Measurements from ENCODE around the gene SGMS1. TPM values are rescaled to one million over a fixed set of nuclear protein-coding genes. Genes with fewer than 3 reads are reported as not detected.
"Not testable (repeated sequence)": the region's sequence is repeated elsewhere in the genome, so short reads cannot be mapped to it uniquely, and the experiment has no call there.

The SGMS1 gene
- total and polyA plus RNA-seq, 7 donors, result 3.5 to 81.3 (median 55.7) TPM

DNA sequence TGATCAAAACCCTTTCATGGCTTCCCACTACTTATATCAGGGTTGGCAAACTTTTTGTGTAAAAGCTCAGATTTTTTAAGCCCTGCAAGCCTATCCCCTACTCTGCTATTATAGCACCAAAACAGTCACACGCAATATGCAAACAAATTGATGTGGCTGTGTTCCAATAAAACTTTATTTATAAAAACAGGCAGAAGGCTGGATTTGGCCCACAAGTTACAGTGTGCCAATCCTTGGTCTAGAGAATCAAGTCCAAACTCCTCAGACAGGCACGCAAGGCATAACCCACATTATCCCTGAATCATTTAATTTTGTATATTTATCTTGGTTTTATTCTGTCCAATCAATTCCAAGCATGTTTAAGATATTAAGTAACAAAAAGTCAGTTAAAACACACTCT lies 71.9 kb downstream of the SGMS1 start:
- TF ChIP-seq POLR2A (IDR thresholded peaks at IDR 0.05), result no peak
- TF ChIP-seq, protein P1, sequence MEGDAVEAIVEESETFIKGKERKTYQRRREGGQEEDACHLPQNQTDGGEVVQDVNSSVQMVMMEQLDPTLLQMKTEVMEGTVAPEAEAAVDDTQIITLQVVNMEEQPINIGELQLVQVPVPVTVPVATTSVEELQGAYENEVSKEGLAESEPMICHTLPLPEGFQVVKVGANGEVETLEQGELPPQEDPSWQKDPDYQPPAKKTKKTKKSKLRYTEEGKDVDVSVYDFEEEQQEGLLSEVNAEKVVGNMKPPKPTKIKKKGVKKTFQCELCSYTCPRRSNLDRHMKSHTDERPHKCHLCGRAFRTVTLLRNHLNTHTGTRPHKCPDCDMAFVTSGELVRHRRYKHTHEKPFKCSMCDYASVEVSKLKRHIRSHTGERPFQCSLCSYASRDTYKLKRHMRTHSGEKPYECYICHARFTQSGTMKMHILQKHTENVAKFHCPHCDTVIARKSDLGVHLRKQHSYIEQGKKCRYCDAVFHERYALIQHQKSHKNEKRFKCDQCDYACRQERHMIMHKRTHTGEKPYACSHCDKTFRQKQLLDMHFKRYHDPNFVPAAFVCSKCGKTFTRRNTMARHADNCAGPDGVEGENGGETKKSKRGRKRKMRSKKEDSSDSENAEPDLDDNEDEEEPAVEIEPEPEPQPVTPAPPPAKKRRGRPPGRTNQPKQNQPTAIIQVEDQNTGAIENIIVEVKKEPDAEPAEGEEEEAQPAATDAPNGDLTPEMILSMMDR (IDR thresholded peaks at IDR 0.05), result no peak
- TF ChIP-seq POLR2AphosphoS5 (IDR thresholded peaks at IDR 0.05), result no peak
- TF ChIP-seq EP300 (IDR thresholded peaks at IDR 0.05), result no peak
- H3K27me3 ChIP-seq, result no peaks in the 10 kb centered on the region
- no peak overlapping the region for H3K4me3 ChIP-seq
- intact Hi-C loops (cut with DNase I), result no loop called here
- WGBS, 2 donors, result 92 to 93% methylated on average over 2 of the region's 2 CpGs
- no peak for DNase-seq
- no peaks in the 10 kb centered on the region for H3K36me3 ChIP-seq
- H3K9me3 ChIP-seq, result no peaks in the 10 kb centered on the region
- peak overlapping the region in 3 of 4 donors; percentile 11 to 66 (median 44) for H3K27ac ChIP-seq
- H3K4me1 ChIP-seq, result peaks cover 0 to 52% (median 45%) of the 10 kb centered on the region in 4 donors

DNA sequence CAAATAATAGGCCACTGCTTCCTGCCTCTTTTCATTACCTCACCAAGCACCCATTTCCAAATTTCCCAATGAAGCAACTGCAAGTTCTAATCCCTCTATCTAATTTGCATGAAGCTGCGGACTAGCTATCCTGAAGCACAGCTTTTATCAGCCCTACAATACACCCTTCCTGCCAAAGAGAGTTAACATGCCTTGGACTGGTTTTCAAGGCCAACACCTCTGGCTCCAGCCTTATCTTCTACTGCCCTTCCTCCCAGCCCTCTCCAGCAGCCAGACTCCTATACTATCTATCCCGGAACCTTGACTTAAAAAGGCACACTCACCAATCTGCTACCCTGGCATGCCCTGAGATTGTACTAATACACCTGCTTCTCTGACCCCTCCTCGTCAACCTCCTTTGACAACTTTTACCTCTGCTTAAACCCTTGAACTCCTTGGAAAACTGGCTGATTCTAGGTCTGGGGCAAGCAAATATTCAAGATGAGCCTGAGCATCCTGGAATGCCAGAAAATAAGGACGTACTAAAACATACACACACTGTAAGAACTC lies 73.4 kb downstream of the SGMS1 start:
- peaks cover 0 to 37% (median 35%) of the 10 kb centered on the region in 4 donors for H3K4me1 ChIP-seq
- no peak overlapping the region for H3K4me3 ChIP-seq
- no peaks in the 10 kb centered on the region for H3K36me3 ChIP-seq
- intact Hi-C loops (cut with DNase I), result no loop called here
- DNase-seq, result no peak
- no peaks in the 10 kb centered on the region for H3K9me3 ChIP-seq
- WGBS, 2 donors, result 43 to 76% methylated on average over 4 of the region's 4 CpGs
- H3K27ac ChIP-seq, result no peak overlapping the region
- TF ChIP-seq, protein P1 (IDR thresholded peaks at IDR 0.05), result no peak
- TF ChIP-seq POLR2A (IDR thresholded peaks at IDR 0.05) (no peak), EP300 (IDR thresholded peaks at IDR 0.05) (no peak), POLR2AphosphoS5 (IDR thresholded peaks at IDR 0.05) (no peak)
- no peaks in the 10 kb centered on the region for H3K27me3 ChIP-seq

DNA sequence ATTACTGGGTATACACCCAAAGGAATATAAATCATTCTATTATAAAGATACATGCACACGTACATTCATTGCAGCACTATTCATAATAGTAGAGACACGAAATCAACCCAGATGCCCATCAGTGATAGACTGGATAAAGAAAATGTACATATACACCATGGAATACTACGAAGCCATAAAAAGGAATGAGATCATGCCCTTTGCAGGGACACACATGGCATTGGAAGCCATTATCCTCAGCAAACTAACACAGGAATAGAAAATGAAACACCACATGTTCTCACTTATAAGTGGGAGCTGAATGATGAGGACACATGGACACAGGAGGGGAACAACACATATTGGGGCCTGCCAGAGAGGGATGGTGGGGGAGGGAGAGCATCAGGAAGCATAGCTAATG lies 74.6 kb downstream of the SGMS1 start:
- H3K4me1 ChIP-seq, result peaks cover 0 to 29% (median 24%) of the 10 kb centered on the region in 4 donors
- H3K27ac ChIP-seq; H3K36me3 ChIP-seq; H3K4me3 ChIP-seq; DNase-seq; intact Hi-C loops (cut with DNase I); H3K9me3 ChIP-seq; H3K27me3 ChIP-seq: not testable (repeated sequence)
- 96 to 98% methylated on average over 3 of the region's 3 CpGs for WGBS, 2 donors

DNA sequence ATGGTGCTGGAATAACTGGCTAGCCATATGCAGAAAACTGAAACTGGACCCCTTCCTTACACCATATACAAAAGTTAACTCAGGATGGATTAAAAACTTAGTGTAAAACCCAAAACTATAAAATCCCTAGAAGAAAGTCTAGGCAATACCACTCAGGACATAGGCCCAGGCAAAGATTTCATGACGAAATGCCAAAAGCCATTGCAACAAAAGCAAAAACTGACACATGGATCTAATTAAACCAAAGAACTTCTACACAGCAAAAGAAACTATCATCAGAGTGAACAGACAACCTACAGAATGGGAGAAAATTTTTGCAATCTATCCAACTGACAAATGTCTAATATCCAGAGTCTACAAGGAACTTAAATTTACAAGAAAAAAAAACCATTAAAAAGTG lies 75.3 kb downstream of the SGMS1 start:
- H3K27ac ChIP-seq; H3K9me3 ChIP-seq; intact Hi-C loops (cut with DNase I); H3K4me3 ChIP-seq; DNase-seq; H3K27me3 ChIP-seq; H3K36me3 ChIP-seq: not testable (repeated sequence)
- WGBS, 2 donors, result 96 to 98% methylated on average over 1 of the region's 1 CpG
- peaks cover 0 to 28% (median 23%) of the 10 kb centered on the region in 4 donors for H3K4me1 ChIP-seq

DNA sequence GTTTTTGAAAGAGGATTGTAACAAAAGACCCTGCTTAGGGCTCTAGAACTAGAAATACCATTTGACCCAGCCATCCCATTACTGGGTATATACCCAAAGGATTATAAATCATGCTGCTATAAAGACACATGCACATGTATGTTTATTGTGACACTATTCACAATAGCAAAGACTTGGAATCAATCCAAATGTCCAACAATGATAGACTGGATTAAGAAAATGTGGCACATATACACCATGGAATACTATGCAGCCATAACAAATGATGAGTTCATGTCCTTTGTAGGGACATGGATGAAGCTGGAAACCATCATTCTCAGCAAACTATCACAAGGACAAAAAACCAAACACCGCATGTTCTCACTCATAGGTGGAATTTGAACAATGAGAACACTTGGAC lies 77.5 kb downstream of the SGMS1 start:
- H3K27me3 ChIP-seq; H3K36me3 ChIP-seq; H3K9me3 ChIP-seq; H3K4me3 ChIP-seq; H3K27ac ChIP-seq; DNase-seq; intact Hi-C loops (cut with DNase I): not testable (repeated sequence)
- 94 to 97% methylated on average over 1 of the region's 1 CpG for WGBS, 2 donors
- peaks cover 0 to 27% (median 19%) of the 10 kb centered on the region in 4 donors for H3K4me1 ChIP-seq

DNA sequence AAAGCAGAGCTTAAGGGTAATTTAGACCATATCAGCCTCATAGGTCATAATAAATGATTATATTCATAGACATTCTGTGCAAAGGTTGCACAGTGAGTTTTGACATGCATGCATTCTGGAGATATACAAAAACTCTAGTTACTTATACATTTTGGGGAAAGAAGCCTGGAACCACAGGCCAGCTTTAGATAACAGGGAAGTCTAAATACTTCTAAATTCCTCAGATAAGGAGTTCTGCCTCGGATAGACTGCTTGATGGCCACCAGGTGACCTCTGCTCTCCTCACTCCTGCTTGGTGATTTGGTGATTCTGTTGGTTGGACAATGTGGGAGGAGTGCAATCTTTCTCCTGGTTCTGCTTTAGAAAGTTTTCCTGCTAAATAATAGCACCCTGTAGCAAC lies 77.9 kb downstream of the SGMS1 start:
- intact Hi-C loops (cut with DNase I), result no loop called here
- TF ChIP-seq, protein P1 (IDR thresholded peaks at IDR 0.05), result no peak
- no peak for TF ChIP-seq POLR2AphosphoS5 (IDR thresholded peaks at IDR 0.05)
- TF ChIP-seq EP300 (IDR thresholded peaks at IDR 0.05), result no peak
- TF ChIP-seq POLR2A (IDR thresholded peaks at IDR 0.05), result no peak
- H3K4me1 ChIP-seq, result peaks cover 0 to 28% (median 19%) of the 10 kb centered on the region in 4 donors
- no peaks in the 10 kb centered on the region for H3K9me3 ChIP-seq
- WGBS, 2 donors, result 49 to 82% methylated on average over 1 of the region's 1 CpG
- H3K4me3 ChIP-seq, result no peak overlapping the region
- DNase-seq, result no peak
- H3K36me3 ChIP-seq, result no peaks in the 10 kb centered on the region
- no peaks in the 10 kb centered on the region for H3K27me3 ChIP-seq
- H3K27ac ChIP-seq, result no peak overlapping the region
